ENCODE data around the gene ABLIM2. TPM values are rescaled to one million over a fixed set of nuclear protein-coding genes. Genes with fewer than 3 reads are reported as not detected.

Gene ABLIM2
- total RNA-seq, 4 donors from 2014 or later = 4.2 to 28.5 (median 8.7) TPM

DNA sequence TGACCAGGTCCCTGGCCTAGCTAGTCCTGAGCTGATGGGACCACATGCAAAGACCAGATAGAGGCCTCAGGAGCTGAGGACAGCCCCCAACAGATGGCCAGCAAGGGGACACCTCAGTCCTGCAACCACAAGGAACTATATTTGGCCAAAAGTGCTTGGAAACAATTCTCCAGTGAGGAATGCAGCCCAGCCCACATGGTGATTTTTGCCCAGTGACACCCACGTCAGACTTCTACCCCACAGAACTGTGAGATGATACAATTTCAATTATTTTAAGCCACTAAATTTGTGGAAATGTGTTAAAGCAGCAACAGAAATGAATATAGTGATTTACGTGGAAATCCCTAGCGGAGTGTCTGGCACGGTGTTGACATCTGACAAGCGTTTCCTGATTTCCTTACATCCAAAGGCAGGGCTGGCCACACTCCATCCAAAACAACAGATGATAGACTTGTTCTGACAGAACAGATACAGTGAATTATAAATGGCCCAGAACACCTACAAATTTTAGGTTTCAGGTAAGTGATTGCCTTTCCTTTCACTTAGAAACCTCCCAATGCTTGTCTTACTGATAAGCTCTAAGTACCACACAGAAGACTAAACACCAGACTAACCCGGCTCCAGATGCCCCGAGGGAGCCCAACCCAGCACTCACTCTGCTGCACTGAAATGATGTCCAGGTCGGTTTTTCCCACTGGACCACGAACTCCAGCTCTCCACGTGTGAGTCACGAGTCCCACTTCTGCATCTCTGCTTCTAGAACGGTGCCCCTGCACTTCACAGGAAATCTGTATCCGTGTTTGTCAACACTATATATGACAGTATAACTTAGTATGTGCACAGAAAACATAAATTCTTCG is 224.7 kb downstream of the ABLIM2 start:
- no peak for DNase-seq (ENCODE audit: extremely low spot score)
- intact Hi-C loops (cut with DNase I) = loop anchor here (5.0 kb wide), 1 partner anchor 53 kb away; no protein-coding TSS in a partner anchor
- H3K36me3 ChIP-seq = no peaks in the 10 kb centered on the region
- TF ChIP-seq POLR2A (IDR thresholded peaks at IDR 0.05; ENCODE audit: low read depth) = no peak
- no peak for TF ChIP-seq CTCF (IDR thresholded peaks at IDR 0.05)
- no peak for TF ChIP-seq EP300 (IDR thresholded peaks at IDR 0.05)
- TF ChIP-seq POLR2AphosphoS5 (IDR thresholded peaks at IDR 0.05) = no peak
- no peaks in the 10 kb centered on the region for H3K27me3 ChIP-seq
- H3K4me1 ChIP-seq = peaks cover 13 to 82% (median 70%) of the 10 kb centered on the region in 4 donors
- H3K27ac ChIP-seq (replicated peaks in 1 of 4) = peak overlapping the region; percentile 2 to 54 (median 32)
- no peak overlapping the region for H3K4me3 ChIP-seq
- H3K9me3 ChIP-seq = no peaks in the 10 kb centered on the region
- WGBS = 50% methylated on average over 14 of the region's 14 CpGs

DNA sequence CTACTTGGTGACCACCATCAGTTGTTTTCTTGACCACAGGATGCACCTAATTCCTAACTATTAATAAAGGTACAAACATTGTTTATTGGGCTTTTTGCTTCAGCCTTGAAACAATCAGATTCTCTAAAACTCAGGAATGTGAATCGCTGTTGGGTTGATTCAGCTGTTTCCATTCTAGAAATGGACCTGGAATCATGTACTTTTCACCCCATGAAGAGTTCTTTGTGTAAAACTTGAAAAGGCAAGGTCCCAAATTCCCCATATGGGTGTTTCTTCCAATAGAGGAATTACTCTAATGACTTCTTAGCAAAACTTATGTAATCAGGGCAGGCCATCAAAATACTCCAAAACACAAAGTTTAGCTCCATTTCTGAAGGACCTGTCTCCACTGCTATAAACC is 226.3 kb downstream of the ABLIM2 start:
- TF ChIP-seq EP300 (IDR thresholded peaks at IDR 0.05) (no peak), POLR2A (IDR thresholded peaks at IDR 0.05; ENCODE audit: low read depth) (no peak), CTCF (IDR thresholded peaks at IDR 0.05) (no peak), POLR2AphosphoS5 (IDR thresholded peaks at IDR 0.05) (no peak)
- Histone ChIP-seq H3K9me3 (no peaks in the 10 kb centered on the region), H3K4me1 (peaks cover 10 to 81% (median 68%) of the 10 kb centered on the region in 4 donors), H3K36me3 (no peaks in the 10 kb centered on the region), H3K4me3 (no peak overlapping the region), H3K27me3 (no peaks in the 10 kb centered on the region), H3K27ac (replicated peaks in 1 of 4) (no peak overlapping the region)
- intact Hi-C loops (cut with DNase I) = loop anchor here (5.0 kb wide), 1 partner anchor 55 kb away; no protein-coding TSS in a partner anchor
- DNase-seq (ENCODE audit: extremely low spot score) = no peak
- 93% methylated on average over 1 of the region's 1 CpG for WGBS

DNA sequence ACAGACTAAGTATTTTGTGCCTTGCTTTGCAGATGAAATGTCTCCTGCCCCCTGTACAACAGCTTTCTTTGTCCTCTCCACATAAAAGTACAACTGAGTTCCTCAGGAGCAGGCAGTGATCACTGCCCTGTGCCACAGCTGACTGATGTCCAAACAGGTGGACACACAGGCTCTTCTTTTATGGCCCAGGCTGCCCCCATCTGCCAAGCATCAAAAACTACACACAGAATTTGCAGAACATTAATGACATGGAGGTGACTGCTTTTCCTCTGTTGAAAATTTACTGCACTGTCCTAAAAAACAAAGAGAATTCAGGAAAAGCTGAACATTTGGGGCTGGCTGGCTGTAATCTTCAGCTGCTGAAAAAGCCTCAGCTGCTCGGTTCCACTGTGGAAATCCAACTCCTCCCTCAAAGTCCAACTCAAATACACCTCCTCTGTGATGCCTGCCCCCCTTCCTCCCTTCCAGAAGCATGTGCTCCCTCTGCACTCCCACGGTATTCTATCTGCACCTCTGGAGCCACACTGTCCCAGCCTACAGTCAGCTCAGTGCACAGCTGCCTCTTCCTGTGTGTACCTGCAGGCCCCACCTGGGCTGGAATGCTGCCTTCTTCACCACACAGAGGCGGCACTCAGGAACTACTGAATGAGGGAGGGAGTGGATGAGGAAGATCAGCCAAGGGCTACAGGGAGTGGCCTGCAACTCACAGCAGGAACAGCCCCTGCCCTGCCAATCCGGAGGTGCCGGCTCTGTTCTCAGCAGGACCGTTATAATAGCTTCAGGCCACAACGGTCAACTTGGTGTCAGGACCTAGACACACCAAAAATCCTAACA is 229.3 kb downstream of the ABLIM2 start:
- peak; percentile 91 for DNase-seq (ENCODE audit: extremely low spot score)
- WGBS = 13% methylated on average over 7 of the region's 7 CpGs
- Histone ChIP-seq H3K4me3 (no peak overlapping the region), H3K27ac (replicated peaks in 1 of 4) (peak overlapping the region; percentile 11 to 59 (median 50)), H3K9me3 (no peaks in the 10 kb centered on the region), H3K36me3 (no peaks in the 10 kb centered on the region), H3K27me3 (no peaks in the 10 kb centered on the region), H3K4me1 (peaks cover 10 to 80% (median 57%) of the 10 kb centered on the region in 4 donors)
- intact Hi-C loops (cut with DNase I) = loop anchor here (2.0 kb wide), 1 partner anchor 125 kb away; no protein-coding TSS in a partner anchor
- TF ChIP-seq CTCF (IDR thresholded peaks at IDR 0.05) (peak; percentile 44 to 55 (median 45)), EP300 (IDR thresholded peaks at IDR 0.05) (no peak)

GRCh38 chr4:7928711-7929110 is 229.9 kb downstream of the ABLIM2 start:
- peak overlapping the region in 3 of 4 donors; percentile 48 to 59 (median 53) for H3K27ac ChIP-seq (replicated peaks in 1 of 4)
- H3K9me3 ChIP-seq = no peaks in the 10 kb centered on the region
- no peak for TF ChIP-seq POLR2AphosphoS5 (IDR thresholded peaks at IDR 0.05)
- TF ChIP-seq CTCF (IDR thresholded peaks at IDR 0.05) = no peak
- TF ChIP-seq EP300 (IDR thresholded peaks at IDR 0.05) = no peak
- TF ChIP-seq POLR2A (IDR thresholded peaks at IDR 0.05; ENCODE audit: low read depth) = no peak
- H3K4me3 ChIP-seq = no peak overlapping the region
- no peaks in the 10 kb centered on the region for H3K36me3 ChIP-seq
- H3K4me1 ChIP-seq = peaks cover 10 to 80% (median 57%) of the 10 kb centered on the region in 4 donors
- no peak for DNase-seq (ENCODE audit: extremely low spot score)
- no peaks in the 10 kb centered on the region for H3K27me3 ChIP-seq
- intact Hi-C loops (cut with DNase I) = loop anchor here (2.0 kb wide), 1 partner anchor 124 kb away; no protein-coding TSS in a partner anchor
- WGBS = 93% methylated on average over 7 of the region's 7 CpGs
